A549 (cell line): ENCODE measurements around the gene VWCE.
"Not testable (repeated sequence)": the region's sequence is repeated elsewhere in the genome, so short reads cannot be mapped to it uniquely, and the experiment has no call there.

Source experiments
- EP300 ChIP-seq, 2 experiments: fragments of >200 bp; sonication (Bioruptor Twin); formaldehyde crosslinking; IDR thresholded peaks; 2 replicates in 1 of 2; 3 replicates in 1 of 2; pipeline ENCODE4 v1.6.1; 2016 to 2017
- POLR2A ChIP-seq: IDR thresholded peaks from 2 replicates; pipeline ENCODE4 v1.6.1; 2012; ENCODE audit warnings: mild to moderate bottlenecking, low read length
- ZNF302 ChIP-seq: fragments of 250-450 bp; sonication (Bioruptor Pico); IDR thresholded peaks from 2 replicates; pipeline ENCODE4 v1.9.0; 2021; ENCODE audit warnings: inconsistent platforms, mild to moderate bottlenecking, moderate library complexity
- TF ChIP-seq, protein P1 (sequence below): fragments of >200 bp; sonication (Bioruptor Twin); formaldehyde crosslinking; IDR thresholded peaks from 3 replicates; pipeline ENCODE4 v1.5.1; 2016
- TF ChIP-seq, protein P2 (sequence below): IDR thresholded peaks from 2 replicates; pipeline ENCODE4 v1.6.1; 2012; ENCODE audit warnings: low read depth, borderline replicate concordance
- TF ChIP-seq, protein P3 (sequence below): IDR thresholded peaks from 2 replicates; pipeline ENCODE4 v1.6.1; 2012

DNA sequence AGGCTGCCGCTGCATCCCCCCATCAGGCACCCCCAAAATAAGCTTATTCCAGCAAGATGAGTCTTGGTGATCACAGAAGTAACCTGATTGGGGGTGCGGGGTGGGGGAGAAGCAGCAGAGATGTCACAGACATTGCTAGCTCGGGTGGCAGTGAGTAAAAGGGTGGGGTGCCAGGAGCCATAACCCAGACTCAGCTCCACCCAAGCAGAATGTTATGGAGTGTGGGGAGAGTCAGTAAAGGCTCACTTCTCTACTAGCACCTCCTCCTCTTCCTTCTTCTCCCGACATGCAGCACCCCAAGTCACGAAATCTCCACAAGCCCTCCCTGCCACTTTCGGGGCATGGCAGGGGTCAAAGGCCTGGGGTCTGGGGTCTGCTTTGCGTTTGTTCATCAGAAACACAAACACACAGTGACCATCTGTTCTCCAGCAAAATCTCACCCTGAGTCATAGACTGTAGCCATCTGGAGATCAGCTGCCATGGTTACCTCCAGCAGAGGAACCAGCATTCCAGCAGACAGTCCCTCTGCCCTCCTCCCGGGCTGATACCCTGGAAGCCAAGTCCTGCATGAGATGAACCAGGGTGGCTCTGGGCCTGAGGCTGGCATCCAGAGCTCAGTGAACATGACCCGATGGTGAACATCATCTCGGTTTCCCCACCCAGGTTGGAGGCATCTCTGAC lies 68.5 kb downstream of the VWCE start:
- TF ChIP-seq, protein P1, sequence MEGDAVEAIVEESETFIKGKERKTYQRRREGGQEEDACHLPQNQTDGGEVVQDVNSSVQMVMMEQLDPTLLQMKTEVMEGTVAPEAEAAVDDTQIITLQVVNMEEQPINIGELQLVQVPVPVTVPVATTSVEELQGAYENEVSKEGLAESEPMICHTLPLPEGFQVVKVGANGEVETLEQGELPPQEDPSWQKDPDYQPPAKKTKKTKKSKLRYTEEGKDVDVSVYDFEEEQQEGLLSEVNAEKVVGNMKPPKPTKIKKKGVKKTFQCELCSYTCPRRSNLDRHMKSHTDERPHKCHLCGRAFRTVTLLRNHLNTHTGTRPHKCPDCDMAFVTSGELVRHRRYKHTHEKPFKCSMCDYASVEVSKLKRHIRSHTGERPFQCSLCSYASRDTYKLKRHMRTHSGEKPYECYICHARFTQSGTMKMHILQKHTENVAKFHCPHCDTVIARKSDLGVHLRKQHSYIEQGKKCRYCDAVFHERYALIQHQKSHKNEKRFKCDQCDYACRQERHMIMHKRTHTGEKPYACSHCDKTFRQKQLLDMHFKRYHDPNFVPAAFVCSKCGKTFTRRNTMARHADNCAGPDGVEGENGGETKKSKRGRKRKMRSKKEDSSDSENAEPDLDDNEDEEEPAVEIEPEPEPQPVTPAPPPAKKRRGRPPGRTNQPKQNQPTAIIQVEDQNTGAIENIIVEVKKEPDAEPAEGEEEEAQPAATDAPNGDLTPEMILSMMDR, result not testable (repeated sequence)
- TF ChIP-seq POLR2A; ZNF302 (CRISPR knock-in tag); EP300 (IDR thresholded peaks at IDR 0.05): not testable (repeated sequence)
- TF ChIP-seq, protein P2, sequence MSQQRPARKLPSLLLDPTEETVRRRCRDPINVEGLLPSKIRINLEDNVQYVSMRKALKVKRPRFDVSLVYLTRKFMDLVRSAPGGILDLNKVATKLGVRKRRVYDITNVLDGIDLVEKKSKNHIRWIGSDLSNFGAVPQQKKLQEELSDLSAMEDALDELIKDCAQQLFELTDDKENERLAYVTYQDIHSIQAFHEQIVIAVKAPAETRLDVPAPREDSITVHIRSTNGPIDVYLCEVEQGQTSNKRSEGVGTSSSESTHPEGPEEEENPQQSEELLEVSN, result not testable (repeated sequence)
- TF ChIP-seq, protein P3, sequence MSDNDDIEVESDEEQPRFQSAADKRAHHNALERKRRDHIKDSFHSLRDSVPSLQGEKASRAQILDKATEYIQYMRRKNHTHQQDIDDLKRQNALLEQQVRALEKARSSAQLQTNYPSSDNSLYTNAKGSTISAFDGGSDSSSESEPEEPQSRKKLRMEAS, result not testable (repeated sequence)
